ENCODE data around the gene POLE2.

The POLE2 gene

GRCh38 chr14:49598485-49599300 lies 89.3 kb downstream of the POLE2 start, which contains the start of gene LRR1 (continued):
- TF ChIP-seq ZNF449 (tag by site-specific recombination; IDR thresholded peaks at IDR 0.05) (no peak), MEIS1 (CRISPR knock-in tag; IDR thresholded peaks at IDR 0.05; ENCODE audit: borderline replicate concordance) (no peak), ZNF658 (tag by site-specific recombination; IDR thresholded peaks at IDR 0.05) (no peak), ZNF416 (tag by site-specific recombination; IDR thresholded peaks at IDR 0.05) (no peak), MZF1 (tag by site-specific recombination; IDR thresholded peaks at IDR 0.05; ENCODE audit: borderline replicate concordance) (no peak), ZNF214 (tag by site-specific recombination; IDR thresholded peaks at IDR 0.05; ENCODE audit: borderline replicate concordance) (no peak), ZNF221 (tag by site-specific recombination; IDR thresholded peaks at IDR 0.05; ENCODE audit: borderline replicate concordance) (no peak), ZNF555 (tag by site-specific recombination; conservative IDR thresholded peaks at IDR 0.05) (no peak), KLF10 (tag by site-specific recombination; IDR thresholded peaks at IDR 0.05) (no peak), ZSCAN23 (tag by site-specific recombination; IDR thresholded peaks at IDR 0.05) (no peak; the same call in 1 of the 2 replicates), ZNF202 (tag by site-specific recombination; IDR thresholded peaks at IDR 0.05; ENCODE audit: borderline replicate concordance) (no peak), GFI1B (tag by site-specific recombination; IDR thresholded peaks at IDR 0.05) (no peak), ZNF514 (tag by site-specific recombination; IDR thresholded peaks at IDR 0.05) (no peak), SCRT1 (tag by site-specific recombination; IDR thresholded peaks at IDR 0.05; ENCODE audit: borderline replicate concordance) (no peak), ZNF571 (tag by site-specific recombination; IDR thresholded peaks at IDR 0.05) (no peak), EGR2 (tag by site-specific recombination; IDR thresholded peaks at IDR 0.05; ENCODE audit: low read depth) (no peak), ZNF302 (tag by site-specific recombination; IDR thresholded peaks at IDR 0.05; ENCODE audit: low read depth) (no peak), ZNF624 (tag by site-specific recombination; IDR thresholded peaks at IDR 0.05) (no peak), ZBTB11 (tag by site-specific recombination; conservative IDR thresholded peaks at IDR 0.05; ENCODE audit: low read depth) (peak; percentile 58; the same call in 1 of the 2 replicates), ZNF548 (tag by site-specific recombination; IDR thresholded peaks at IDR 0.05) (no peak), HOXA7 (CRISPR knock-in tag; IDR thresholded peaks at IDR 0.05; ENCODE audit: borderline replicate concordance) (no peak), ZNF768 (tag by site-specific recombination; IDR thresholded peaks at IDR 0.05) (no peak), YY2 (tag by site-specific recombination; IDR thresholded peaks at IDR 0.05) (peak; percentile 91), WT1 (tag by site-specific recombination; IDR thresholded peaks at IDR 0.05) (0 out of 2 replicates have a peak, but pooled peaks have one; percentile 7)
- TF ChIP-seq, protein P1, sequence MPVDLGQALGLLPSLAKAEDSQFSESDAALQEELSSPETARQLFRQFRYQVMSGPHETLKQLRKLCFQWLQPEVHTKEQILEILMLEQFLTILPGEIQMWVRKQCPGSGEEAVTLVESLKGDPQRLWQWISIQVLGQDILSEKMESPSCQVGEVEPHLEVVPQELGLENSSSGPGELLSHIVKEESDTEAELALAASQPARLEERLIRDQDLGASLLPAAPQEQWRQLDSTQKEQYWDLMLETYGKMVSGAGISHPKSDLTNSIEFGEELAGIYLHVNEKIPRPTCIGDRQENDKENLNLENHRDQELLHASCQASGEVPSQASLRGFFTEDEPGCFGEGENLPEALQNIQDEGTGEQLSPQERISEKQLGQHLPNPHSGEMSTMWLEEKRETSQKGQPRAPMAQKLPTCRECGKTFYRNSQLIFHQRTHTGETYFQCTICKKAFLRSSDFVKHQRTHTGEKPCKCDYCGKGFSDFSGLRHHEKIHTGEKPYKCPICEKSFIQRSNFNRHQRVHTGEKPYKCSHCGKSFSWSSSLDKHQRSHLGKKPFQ (tag by site-specific recombination; IDR thresholded peaks at IDR 0.05) = no peak
- TF ChIP-seq, protein P2, sequence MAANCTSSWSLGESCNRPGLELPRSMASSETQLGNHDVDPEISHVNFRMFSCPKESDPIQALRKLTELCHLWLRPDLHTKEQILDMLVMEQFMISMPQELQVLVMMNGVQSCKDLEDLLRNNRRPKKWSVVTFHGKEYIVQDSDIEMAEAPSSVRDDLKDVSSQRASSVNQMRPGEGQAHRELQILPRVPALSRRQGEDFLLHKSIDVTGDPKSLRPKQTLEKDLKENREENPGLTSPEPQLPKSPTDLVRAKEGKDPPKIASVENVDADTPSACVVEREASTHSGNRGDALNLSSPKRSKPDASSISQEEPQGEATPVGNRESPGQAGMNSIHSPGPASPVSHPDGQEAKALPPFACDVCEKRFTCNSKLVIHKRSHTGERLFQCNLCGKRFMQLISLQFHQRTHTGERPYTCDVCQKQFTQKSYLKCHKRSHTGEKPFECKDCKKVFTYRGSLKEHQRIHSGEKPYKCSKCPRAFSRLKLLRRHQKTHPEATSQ (tag by site-specific recombination; IDR thresholded peaks at IDR 0.05) = 0 out of 2 replicates have a peak, but pooled peaks have one; percentile 38
- TF ChIP-seq, protein P3, sequence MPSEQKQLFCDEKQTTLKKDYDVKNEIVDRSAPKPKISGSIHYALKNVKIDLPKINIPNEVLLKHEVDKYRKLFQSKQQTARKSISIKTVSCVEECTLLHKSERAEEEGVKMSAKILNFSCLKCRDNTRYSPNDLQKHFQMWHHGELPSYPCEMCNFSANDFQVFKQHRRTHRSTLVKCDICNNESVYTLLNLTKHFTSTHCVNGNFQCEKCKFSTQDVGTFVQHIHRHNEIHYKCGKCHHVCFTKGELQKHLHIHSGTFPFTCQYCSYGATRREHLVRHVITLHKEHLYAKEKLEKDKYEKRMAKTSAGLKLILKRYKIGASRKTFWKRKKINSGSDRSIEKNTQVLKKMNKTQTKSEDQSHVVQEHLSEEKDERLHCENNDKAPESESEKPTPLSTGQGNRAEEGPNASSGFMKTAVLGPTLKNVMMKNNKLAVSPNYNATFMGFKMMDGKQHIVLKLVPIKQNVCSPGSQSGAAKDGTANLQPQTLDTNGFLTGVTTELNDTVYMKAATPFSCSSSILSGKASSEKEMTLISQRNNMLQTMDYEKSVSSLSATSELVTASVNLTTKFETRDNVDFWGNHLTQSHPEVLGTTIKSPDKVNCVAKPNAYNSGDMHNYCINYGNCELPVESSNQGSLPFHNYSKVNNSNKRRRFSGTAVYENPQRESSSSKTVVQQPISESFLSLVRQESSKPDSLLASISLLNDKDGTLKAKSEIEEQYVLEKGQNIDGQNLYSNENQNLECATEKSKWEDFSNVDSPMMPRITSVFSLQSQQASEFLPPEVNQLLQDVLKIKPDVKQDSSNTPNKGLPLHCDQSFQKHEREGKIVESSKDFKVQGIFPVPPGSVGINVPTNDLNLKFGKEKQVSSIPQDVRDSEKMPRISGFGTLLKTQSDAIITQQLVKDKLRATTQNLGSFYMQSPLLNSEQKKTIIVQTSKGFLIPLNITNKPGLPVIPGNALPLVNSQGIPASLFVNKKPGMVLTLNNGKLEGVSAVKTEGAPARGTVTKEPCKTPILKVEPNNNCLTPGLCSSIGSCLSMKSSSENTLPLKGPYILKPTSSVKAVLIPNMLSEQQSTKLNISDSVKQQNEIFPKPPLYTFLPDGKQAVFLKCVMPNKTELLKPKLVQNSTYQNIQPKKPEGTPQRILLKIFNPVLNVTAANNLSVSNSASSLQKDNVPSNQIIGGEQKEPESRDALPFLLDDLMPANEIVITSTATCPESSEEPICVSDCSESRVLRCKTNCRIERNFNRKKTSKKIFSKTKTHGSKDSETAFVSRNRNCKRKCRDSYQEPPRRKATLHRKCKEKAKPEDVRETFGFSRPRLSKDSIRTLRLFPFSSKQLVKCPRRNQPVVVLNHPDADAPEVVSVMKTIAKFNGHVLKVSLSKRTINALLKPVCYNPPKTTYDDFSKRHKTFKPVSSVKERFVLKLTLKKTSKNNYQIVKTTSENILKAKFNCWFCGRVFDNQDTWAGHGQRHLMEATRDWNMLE (tag by site-specific recombination; conservative IDR thresholded peaks at IDR 0.05; ENCODE audit: low read depth) = no peak

Data from HEK293 (cell line).